ENCODE data around the gene RAP1GAP. TPM values are rescaled to one million over a fixed set of nuclear protein-coding genes. Genes with fewer than 3 reads are reported as not detected.

The RAP1GAP gene
- polyA plus RNA-seq, 1 donor, result 20.2 TPM

DNA sequence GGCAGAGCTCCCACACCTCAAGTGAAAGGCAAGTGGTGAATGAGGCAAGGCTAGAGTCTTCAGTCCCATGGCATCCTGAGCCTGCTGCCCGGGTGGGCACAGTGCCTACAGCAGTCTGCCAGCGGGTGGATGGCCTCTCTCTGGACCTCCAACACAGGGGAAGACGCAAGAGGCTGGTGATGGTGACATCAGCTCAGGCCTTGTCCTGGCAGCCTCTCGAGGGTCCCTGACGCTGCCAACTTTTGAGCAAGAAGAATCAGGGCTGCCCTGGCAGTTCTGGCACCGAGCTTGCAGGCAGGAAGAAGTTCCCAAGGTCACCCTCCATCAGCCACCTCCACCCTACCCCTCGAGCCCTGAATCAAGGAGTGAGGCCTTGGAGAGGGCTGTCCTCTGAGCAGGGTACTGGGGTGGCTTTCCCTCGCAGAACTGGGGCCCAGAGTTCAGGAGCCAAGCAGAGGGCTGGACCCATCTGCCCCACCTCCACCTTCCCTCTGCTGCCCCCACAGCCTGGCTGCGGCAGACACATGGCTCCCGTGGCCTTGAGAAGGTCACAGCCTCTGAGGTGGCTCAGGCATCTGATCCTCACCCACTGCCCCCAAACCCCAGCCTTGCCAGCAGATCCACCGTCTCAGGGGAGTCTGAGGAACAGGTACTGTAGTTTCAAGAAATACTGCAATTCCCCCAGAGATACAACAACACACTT is 5.8 kb downstream of the RAP1GAP start:
- no peak for DNase-seq

DNA sequence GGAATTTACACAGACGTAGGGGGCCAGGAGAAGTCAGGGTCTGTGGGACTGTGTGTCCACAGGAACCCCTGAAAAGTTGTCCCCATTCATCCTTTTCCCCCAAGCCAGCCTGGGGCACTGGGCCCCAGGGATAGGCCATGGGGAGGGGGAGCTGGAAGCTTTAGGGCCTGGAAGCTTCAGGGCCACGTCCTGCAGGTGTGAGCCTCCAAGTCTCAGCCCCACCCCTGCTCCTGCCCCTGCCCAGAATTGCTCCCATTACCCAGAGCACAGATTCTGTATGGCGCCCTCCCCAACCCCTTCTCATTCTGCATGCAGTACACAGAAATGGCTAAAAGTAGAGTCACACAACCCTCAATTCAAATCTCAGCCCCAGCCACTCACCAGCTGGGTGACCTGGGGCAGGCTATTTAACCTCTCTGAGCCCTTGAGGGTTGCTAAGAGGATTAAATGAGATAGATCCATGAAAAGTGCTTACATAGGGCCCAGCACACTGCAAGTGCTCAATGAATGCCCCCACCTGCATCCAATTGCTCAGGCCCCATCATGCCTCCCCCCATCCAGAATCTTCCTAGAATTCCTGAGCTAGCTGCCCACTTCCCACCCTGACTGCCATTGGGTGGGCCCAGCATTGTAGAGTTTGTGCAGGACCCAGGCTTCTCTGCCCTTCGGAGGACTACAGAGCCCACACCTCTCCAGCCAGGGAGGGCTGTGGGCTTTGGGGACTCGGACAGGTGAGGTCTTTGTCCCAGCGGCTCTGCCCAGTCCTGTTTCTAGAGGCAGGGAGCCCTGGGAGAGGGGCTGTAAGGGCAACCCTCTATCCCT is 6.5 kb downstream of the RAP1GAP start:
- DNase-seq, result no peak

DNA sequence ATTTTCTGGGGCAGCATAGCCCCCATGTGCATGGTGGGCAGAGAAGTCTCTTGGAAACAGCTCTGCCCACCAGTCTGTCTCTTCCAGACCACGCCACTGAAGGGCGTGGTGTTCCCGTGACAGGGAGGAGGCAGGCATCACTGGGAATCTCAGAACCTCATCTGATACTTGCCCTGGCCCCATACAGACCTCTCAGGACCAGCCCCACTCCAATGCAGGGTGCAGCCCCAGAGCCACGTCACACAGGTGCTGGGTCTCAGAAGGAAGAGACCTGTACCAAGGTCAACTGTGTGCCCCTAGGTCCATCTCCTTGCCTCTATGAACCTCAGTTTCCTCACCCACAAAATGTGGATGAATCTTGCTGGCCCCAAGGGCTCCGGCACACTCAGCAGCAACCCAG is 7.3 kb downstream of the RAP1GAP start:
- DNase-seq, result no peak

- no peak for DNase-seq
These were observed 9.2 kb downstream of the RAP1GAP start for GRCh38 chr1:21659924-21660326.

GRCh38 chr1:21659099-21659923 is 9.8 kb downstream of the RAP1GAP start:
- DNase-seq, result peak; percentile 60

DNA sequence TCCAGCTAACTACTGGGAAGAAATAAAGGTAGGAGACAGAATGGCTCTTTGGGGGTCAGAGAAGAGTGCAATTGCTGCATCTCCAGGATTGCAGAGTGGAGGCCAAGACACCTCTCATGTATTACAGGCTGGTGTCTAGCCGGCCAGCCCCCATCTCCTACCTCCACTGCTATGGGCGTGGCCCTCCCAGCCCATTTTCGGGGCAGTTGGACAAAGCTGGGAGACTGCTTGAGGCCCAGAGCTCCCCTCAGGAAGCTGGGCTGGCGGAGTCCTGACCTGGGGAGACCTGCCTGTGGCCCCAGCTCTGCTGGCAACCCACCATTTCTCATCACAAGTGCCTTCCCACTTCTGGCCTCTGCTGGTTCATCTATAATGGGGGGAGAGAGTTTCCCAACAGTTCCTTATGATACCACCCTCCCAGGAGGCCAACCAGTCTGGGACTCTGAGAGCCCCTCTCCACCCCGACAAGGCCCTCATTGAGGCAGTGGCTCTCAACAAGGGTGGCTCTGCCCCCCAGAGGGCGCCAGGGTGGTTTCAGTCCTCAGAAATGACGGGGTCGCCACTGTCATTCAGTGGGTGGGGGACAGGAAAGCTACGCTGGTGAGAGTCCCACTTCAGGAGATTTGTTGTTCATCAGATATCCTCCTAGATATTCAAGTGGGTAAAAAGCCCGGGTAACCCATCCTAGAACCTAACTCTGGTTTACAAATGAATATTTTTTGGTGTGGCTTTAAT is 11.5 kb downstream of the RAP1GAP start:
- no peak for DNase-seq

DNA sequence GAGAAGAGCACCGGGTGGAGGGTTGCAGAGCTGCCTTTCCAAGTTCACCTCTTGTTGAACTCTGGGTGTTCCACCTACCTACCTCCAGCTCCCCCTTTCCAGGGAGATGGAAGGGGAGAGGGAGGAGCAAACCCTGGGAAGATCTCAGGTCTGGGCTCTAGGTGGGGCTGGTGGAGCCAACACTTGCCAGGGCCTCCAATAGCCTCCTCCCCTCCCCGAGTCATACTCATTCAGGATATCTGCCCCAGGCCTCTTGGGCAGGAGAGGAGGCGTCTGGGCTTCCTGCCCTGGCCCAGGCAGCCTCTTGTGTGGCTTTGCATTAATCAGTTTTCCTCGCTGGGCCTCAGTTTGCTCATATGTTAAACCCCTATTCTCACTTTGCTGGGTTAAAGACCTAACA is 13.4 kb downstream of the RAP1GAP start:
- no peak for DNase-seq

- no peak for DNase-seq
These were observed 13.9 kb downstream of the RAP1GAP start for GRCh38 chr1:21655259-21655658.

- DNase-seq, result no peak
These were observed 14.9 kb downstream of the RAP1GAP start for GRCh38 chr1:21654209-21654608.

DNA sequence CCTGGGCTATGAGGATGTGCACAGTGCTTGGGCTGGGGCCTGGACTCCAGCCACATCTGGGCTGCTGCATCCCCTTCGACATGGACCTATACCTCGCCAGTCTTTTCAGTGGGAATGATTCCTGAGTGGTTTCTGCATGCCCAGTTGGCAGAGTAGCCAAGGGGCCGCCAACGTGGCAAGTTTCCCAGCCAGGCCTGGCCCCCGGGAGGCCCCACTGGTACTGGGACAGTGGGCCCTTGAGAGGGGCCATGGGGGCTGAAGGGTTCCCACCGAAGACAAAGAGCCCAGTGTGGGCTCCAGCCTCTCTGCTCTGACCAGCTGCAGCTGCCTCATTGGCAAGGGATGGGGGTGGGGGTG is 15.4 kb downstream of the RAP1GAP start:
- DNase-seq, result no peak

GRCh38 chr1:21652937-21653743 is 16.0 kb downstream of the RAP1GAP start:
- no peak for DNase-seq

GRCh38 chr1:21652101-21652936 is 16.8 kb downstream of the RAP1GAP start:
- DNase-seq, result no peak

GRCh38 chr1:21651214-21652042 is 17.7 kb downstream of the RAP1GAP start:
- no peak for DNase-seq

GRCh38 chr1:21650400-21650799 is 18.8 kb downstream of the RAP1GAP start:
- DNase-seq, result no peak

DNA sequence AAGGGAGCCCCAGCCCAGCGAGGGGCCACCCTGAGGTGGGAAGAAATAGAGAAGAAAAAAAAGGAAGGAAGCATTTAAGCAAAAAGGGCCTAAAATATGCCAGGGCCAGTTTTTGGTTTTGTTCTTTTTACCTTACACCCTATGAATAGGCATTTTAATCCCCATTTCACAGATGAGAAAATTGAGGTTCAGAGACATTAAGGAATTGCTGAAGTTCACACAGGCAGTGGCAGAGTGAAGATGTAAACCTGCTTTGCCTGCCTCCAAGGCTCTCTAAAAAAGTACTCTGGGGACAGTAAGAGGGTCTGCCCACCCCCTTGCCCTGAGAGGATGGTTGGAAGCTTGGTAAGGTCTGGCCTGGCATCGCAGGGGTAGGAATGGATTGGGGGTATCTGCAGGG is 19.8 kb downstream of the RAP1GAP start:
- DNase-seq, result no peak

GRCh38 chr1:21648791-21649190 is 20.4 kb downstream of the RAP1GAP start:
- DNase-seq, result no peak

DNA sequence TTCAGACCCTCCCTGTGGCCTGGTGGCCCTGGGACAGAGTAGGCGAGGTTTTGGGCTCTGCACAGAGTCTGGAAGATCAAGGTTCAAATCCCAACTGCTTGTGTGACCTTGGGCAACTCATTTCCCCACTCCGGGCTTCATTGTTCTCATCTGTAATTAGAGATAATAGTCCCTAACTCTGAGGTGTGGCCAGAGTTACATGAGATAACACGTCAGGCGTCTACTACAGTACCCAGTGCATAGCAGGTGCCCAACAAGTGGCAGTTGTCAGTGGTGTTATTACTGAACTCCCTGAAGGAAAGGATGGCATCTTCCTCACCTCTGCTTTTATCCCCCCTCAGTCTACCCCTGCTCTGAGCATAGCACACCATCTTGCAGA is 20.8 kb downstream of the RAP1GAP start:
- no peak for DNase-seq

DNA sequence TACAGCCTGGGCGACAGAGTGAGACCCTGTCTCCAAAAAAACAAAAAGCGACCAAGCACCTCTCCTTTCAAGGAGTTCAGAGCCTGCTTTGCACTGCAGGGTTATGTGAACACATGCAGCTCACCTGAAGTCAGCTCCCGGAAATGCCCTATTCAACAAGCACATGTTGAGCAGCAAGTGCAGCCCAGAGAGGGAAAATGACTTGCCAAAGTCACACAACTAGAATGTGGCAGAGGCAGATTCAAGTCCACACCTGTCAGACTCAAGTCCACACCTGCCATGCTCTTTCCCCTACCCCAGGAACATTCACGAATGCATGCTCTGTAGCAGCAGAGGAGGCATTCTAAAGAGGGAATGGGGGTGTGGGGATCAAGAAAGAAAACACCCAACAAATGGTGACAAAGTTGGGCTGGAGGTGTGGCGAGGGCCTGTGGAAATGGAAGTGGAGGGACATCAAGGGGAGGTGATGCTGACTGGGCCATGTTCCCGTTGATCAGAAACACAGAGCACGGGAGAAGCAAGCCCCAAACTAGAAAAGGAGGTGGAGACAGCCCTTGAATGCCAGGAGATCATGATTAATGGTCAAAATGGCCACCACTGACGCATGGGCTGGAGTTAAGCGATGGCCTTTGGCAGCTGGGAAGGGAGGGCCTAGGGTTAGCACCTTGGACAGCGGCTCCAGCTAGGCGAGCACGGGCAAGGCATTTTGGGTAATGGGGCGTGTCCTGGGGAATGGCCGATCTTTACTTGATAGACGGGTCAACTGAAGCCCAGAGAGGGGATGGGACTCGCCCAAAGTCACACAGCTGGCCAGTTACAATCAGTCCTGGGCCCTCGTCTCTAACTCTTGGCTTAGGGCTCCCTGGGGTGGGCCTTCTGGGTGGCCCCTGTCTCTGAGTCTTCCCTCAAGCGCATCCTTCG is 21.5 kb downstream of the RAP1GAP start:
- peak; percentile 76 for DNase-seq

Data from left kidney (tissue), 2 donors.